GM18499 (cell line): Measurements from ENCODE around the gene ACP2.

Source experiments
- ATAC-seq: cut with Tn5 transposase; IDR thresholded peaks from one replicate; pipeline ENCODE4 v1.9.1; 2021; ENCODE audit warnings: moderate number of reproducible peaks; ENCODE audit not compliant: insufficient read depth, unreplicated experiment

ACP2 gene

DNA sequence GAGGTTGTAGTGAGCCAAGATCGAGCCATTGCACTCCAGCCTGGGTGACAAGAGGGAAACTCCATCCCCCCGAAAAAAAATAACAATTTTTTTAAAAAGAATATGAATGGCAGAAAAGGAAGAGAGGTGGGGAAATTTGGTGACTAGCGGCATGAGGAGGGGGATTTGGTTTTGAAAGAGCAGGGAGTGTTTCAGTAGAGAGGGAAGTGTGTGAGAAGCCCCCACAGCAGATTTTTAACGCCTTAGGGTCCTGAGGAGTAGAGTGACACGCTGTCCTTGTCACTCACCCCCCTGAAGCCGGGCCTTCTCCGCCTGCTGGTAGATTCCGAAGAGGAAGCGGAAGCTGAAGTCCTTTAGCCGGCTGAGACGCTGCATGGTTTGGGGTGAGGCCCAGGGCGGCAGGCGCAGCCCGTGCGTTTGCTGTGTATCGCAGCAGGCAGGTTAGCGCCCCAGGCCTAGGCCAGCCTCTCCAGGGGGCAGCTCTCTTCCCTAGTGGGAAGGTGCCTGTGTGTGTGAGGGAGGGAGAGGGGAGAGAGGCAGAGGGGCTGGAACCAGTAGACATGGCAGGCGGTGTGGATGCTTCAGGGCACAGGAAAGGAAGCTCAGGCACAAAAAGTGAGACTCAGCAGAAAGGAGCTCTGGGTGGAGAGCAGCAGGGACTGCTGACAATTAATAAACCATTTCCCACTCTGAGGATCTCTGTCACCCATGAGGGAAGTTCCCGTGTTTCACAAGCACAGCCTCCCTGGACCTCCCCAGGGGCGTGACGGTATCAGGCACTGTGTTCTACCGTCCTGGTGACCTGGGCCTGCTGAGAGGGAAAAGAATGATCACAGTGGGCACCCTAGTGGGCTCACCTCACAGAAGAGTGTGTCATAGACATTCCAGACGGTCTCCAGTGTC is 3.9 kb downstream of the ACP2 start:
- no peak for ATAC-seq

- no peak for ATAC-seq
Observed at GRCh38 chr11:47243454-47243853, 5.2 kb downstream of the ACP2 start.

DNA sequence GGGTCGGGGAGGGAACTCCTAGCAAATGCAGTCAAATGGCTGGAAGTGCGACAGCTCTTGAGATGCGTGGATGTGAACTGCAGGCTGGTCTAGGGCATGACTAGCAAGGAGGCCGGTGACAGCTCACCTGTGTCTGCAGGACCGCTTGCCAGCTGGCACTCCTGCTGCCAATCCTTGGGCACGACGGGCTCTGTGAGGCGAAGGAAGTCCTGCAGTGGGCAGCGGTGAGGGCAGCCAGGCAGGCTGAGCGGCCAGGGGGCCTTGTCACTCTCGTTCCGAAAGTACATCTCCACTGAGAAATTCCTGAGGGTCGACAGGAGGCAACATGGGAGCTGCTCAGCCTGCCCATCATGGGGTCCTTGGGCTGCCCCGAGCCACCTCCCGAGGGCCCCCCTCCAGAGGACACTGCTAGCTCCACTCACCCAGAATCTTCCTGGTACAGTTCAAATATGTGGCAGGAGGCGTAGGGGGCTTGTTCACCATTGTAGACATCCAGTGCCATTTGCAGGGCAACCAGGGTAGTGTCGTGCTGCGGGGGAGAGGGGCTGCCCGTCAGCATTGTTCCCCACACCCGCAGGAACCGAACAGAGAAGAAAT is 5.9 kb downstream of the ACP2 start:
- no peak for ATAC-seq

- no peak for ATAC-seq
Observed at GRCh38 chr11:47241841-47242301, 6.7 kb downstream of the ACP2 start.

GRCh38 chr11:47239852-47240251 is 8.8 kb downstream of the ACP2 start:
- no peak for ATAC-seq

DNA sequence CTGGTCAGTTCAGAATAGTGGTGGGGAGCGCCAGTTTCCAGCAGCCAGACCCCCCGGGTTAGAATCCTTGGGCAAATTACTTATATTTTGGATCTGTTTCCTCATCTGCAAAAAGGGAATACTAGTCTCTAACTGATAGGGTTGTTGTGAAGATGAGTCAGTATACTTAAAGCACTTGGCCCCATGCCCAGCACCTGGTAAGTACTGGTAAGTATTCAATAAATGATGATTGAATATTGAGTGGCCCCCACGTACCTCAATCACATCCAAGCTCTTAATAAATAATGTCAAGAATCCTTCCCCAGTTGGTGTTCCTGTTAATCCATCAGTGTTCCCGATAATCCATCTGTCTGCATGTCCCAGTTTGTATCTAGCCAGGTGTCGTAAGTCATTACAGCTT is 12.1 kb downstream of the ACP2 start:
- no peak for ATAC-seq

DNA sequence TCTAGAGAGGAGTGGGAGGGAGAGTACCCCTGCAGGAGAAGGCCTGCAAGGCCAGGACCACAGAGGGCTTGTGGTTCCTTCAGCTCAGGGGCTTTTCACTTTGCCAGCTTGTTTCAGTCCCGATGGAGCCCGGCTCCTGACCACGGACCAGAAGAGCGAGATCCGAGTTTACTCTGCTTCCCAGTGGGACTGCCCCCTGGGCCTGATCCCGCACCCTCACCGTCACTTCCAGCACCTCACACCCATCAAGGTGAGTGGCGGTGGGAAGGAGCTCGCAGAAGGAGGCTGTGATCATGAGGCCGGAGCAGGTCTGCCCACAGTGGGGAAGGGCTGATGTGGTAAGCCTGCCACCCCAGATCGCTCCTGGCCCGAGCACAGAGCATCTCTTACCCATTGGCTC is 13.5 kb downstream of the ACP2 start:
- ATAC-seq: no peak

GRCh38 chr11:47234669-47235100 is 13.9 kb downstream of the ACP2 start:
- no peak for ATAC-seq

DNA sequence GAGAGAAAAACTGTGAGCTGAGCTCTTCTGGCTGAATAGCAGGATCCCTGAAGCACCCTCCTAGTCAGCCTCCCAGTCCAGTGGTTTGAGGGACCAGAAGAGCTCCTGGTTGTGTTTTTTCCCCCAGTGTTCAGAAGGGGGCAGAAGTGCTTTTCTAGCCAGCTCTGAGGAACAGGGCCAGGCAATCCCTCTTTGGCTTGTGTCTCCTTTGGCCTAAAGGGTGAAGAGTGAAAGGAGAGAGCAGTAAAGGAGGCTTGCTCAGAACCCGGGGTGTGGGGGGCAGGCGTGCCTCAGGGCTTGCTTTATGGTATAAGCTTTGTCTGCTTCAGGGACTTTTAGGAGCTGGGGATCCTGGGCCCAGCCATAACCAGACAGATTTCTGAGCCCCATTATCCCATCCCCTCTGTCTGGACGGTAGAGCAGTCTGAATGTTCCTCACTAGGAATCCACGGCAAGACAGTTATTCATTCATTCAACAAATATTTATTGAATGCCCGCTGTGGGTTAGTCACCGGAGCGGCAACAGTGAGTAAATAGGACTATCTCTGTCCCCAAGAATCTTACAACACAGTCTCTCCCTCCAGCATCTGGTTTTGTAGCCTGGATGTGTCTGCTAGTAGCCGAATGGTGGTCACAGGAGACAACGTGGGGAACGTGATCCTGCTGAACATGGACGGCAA is 14.5 kb downstream of the ACP2 start:
- no peak for ATAC-seq

DNA sequence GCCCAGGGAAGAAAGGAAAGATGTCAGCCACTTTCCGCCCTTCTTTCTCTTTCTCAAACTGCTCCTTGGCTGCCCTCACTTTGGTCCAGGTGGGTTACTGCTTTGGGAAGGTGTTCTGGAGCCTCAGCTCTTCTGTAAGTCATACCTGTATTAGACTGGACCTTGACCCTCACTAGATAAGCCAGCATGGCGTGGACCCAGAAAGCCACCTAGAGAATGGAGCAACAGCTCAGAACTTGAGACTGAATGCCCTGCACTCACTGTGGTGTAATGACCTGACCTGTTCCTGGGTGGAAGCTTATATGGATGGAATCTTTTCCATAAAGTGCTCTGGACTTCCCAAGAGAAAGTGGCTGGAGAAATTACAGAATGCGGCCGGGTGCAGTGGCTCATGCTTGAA is 15.6 kb downstream of the ACP2 start:
- no peak for ATAC-seq

GRCh38 chr11:47229161-47229560 is 19.5 kb downstream of the ACP2 start:
- ATAC-seq: no peak

DNA sequence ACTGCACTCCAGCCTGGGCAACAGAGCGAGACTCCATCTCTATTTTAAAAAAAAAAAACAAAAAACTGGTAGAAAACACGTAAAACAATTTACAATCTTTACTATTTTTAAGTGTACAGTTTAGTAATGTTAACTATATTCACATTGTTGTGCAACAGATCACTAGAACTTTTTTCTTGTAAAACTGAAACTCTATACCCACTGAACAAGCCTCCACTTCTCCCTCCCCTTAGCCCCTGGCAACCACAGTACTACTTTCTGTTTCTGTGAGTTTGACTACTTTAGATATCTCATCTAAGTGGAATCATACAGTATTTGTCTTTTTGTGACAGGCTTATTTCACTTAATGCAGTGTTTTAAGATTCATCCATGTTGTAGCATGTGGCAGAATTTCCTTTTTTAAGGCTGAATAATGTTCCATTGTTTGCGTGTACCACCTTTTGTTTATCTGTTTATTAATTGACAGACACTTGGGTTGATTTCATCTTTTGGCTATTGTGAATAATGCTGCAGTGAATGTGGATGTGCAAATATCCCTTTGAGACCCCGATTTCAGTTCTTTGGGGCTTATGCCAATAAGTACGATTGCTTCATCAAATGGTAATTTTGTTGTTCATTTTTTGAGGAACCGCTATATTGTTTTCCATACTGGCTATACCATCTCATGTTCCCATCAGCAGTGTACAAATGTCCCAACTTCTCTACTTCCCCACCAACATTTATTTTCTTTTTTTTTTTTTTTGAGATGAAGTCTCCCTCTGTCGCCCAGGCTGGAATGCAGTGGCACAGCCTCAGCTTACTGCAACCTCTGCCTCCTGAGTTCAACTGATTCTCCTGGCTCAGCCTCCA is 22.8 kb downstream of the ACP2 start:
- peak; percentile 77 for ATAC-seq

DNA sequence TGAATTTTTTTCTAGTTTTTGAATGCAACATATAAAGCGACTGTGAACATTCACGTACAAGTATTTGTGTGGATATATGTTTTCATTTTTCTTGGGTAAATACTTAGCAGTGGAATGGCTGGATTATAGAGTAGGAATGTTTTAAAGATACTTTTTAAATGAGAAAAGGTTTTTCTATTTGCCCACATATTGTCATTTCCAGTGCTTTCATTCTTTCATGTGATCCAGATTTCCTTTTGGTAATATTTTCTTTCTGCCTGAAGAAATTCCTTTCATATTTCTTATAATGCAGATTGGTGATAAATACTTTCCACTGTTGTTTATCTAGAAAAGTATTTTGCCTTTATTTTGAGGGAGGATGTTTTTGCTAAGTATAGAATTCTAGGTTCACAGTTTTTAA is 25.9 kb downstream of the ACP2 start:
- ATAC-seq: no peak

- ATAC-seq: no peak
Observed at GRCh38 chr11:47220401-47220821, 28.2 kb downstream of the ACP2 start.

GRCh38 chr11:47216121-47216798 is 32.4 kb downstream of the ACP2 start:
- ATAC-seq: no peak

- no peak for ATAC-seq
Observed at GRCh38 chr11:47215366-47215910, 33.2 kb downstream of the ACP2 start.

DNA sequence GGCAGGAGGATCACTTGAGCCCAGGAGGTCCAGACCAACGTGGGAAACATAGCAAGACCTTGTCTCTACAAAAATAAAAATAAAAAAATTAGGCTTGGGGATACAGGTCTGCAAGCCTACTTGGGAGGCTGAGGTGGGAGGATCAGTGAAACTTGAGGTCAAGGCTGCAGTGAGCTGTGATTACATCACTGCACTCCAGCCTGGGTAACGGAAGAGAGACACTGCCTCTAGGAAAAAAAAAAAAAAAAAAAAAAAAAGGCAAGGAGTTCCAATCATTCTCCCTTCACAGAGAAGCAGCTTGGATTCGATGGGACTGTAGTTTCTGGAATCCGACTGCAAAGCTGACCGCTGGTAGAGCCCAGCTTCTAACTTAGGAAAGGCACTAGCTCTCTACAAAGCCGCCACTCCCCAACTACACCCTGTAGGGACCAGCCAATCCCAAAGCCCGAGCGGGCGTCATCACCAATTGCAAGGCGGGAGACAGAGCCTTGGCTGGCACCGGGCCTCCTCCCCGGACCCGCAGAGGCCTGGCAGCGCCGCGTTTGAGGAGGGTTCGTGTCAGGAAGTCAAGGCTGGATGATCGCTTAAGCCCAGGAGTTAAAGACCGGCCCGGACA is 34.6 kb downstream of the ACP2 start:
- peak; percentile 36 for ATAC-seq

GRCh38 chr11:47212938-47213337 is 35.7 kb downstream of the ACP2 start:
- no peak for ATAC-seq

- ATAC-seq: no peak
Observed at GRCh38 chr11:47208628-47209027, 40.0 kb downstream of the ACP2 start.
